Superior temporal gyrus (tissue), 1 donor: Measurements from ENCODE around the gene PRKG1.

ENCODE experiments used
- DNase-seq: peaks from one replicate; pipeline ENCODE4 v3.0.0-alpha.2; 2016; ENCODE audit errors: extremely low spot score

PRKG1 gene

GRCh38 chr10:51076299-51076841 lies 2.1 kb downstream of the PRKG1 start:
- no peak for DNase-seq

GRCh38 chr10:51077074-51077473 lies 2.8 kb downstream of the PRKG1 start:
- peak; percentile 42 for DNase-seq

- DNase-seq = no peak
Observed at GRCh38 chr10:51077507-51077906, 3.2 kb downstream of the PRKG1 start.

GRCh38 chr10:51079331-51079730 lies 5.0 kb downstream of the PRKG1 start:
- DNase-seq = no peak

- DNase-seq = no peak
Observed at GRCh38 chr10:51079766-51080165, 5.5 kb downstream of the PRKG1 start.

- no peak for DNase-seq
Observed at GRCh38 chr10:51080311-51081006, 6.2 kb downstream of the PRKG1 start.

GRCh38 chr10:51082857-51083256 lies 8.6 kb downstream of the PRKG1 start:
- no peak for DNase-seq

GRCh38 chr10:51083356-51083853 lies 9.1 kb downstream of the PRKG1 start:
- DNase-seq = no peak

GRCh38 chr10:51085204-51085603 lies 10.9 kb downstream of the PRKG1 start:
- DNase-seq = no peak

GRCh38 chr10:51086710-51087109 lies 12.4 kb downstream of the PRKG1 start:
- DNase-seq = no peak

- DNase-seq = no peak
Observed at GRCh38 chr10:51087114-51087513, 12.8 kb downstream of the PRKG1 start.

GRCh38 chr10:51090190-51090589 lies 15.9 kb downstream of the PRKG1 start:
- no peak for DNase-seq

- peak; percentile 73 for DNase-seq
Observed at GRCh38 chr10:51092402-51092801, 18.1 kb downstream of the PRKG1 start.

- no peak for DNase-seq
Observed at GRCh38 chr10:51095444-51095843, 21.2 kb downstream of the PRKG1 start.

GRCh38 chr10:51097546-51097945 lies 23.3 kb downstream of the PRKG1 start:
- DNase-seq = no peak

- no peak for DNase-seq
Observed at GRCh38 chr10:51100221-51100620, 25.9 kb downstream of the PRKG1 start.

- DNase-seq = no peak
Observed at GRCh38 chr10:51103554-51104217, 29.4 kb downstream of the PRKG1 start.

GRCh38 chr10:51106311-51106945 lies 32.1 kb downstream of the PRKG1 start:
- no peak for DNase-seq

GRCh38 chr10:51108406-51108805 lies 34.1 kb downstream of the PRKG1 start:
- DNase-seq = no peak

GRCh38 chr10:51109801-51110533 lies 35.7 kb downstream of the PRKG1 start:
- no peak for DNase-seq

GRCh38 chr10:51112013-51112412 lies 37.7 kb downstream of the PRKG1 start:
- no peak for DNase-seq

- no peak for DNase-seq
Observed at GRCh38 chr10:51113007-51113406, 38.7 kb downstream of the PRKG1 start.
